ENCODE measurements around the gene PRR15L.
A peak's percentile ranks its signal among the peaks of the same experiment; 100 is the strongest.
"Not testable (repeated sequence)": the region's sequence is repeated elsewhere in the genome, so short reads cannot be mapped to it uniquely, and the experiment has no call there.

The PRR15L gene

GRCh38 chr17:47957591-47958490 lies at the start of gene PRR15L:
Gene PRR15L, minus strand, starts transcription at chr17:47957883. Its CDS starts 4,649 bp downstream, at chr17:47953234.
- no peaks in the 10 kb centered on the region for H3K27me3 ChIP-seq (ENCODE audit: control insufficient read depth in 1 of 2, insufficient read depth in 2 of 2, low read length in 2 of 2)
- H3K36me3 ChIP-seq (ENCODE audit: control insufficient read depth in 2 of 2, insufficient read depth in 2 of 2, low read length in 2 of 2), result no peaks in the 10 kb centered on the region
- H3K9me3 ChIP-seq (ENCODE audit: control insufficient read depth in 2 of 2, low read length in 2 of 2), result no peaks in the 10 kb centered on the region
- no peak within 1 kb of the TSS for H3K27ac ChIP-seq (ENCODE audit: low read length)
- no peak within 1 kb of the TSS for H3K9ac ChIP-seq (ENCODE audit: low read length in 2 of 2)
- no peak within 1 kb of the TSS for H3K4me3 ChIP-seq (ENCODE audit: low read length in 2 of 2)
- no peaks in the 10 kb centered on the region for H3K4me1 ChIP-seq (ENCODE audit: control insufficient read depth, insufficient read depth, low read length)

- Histone ChIP-seq H3K9ac (ENCODE audit: low read length in 2 of 2) (no peak overlapping the region), H3K9me3 (ENCODE audit: control insufficient read depth in 2 of 2, low read length in 2 of 2) (no peaks in the 10 kb centered on the region), H3K27me3 (ENCODE audit: control insufficient read depth in 1 of 2, insufficient read depth in 2 of 2, low read length in 2 of 2) (peaks cover 8 to 12% of the 10 kb centered on the region in 2 donors), H3K27ac (ENCODE audit: low read length) (no peak overlapping the region), H3K4me3 (ENCODE audit: low read length in 2 of 2) (no peak overlapping the region), H3K36me3 (ENCODE audit: control insufficient read depth in 2 of 2, insufficient read depth in 2 of 2, low read length in 2 of 2) (no peaks in the 10 kb centered on the region), H3K4me1 (ENCODE audit: control insufficient read depth, insufficient read depth, low read length) (peaks cover 15% of the 10 kb centered on the region)
These were observed 49.4 kb upstream of the PRR15L start for GRCh38 chr17:48006936-48007709.

GRCh38 chr17:48004983-48005382 lies 47.3 kb upstream of the PRR15L start:
- no peak overlapping the region for H3K4me3 ChIP-seq (ENCODE audit: low read length in 2 of 2)
- H3K36me3 ChIP-seq (ENCODE audit: control insufficient read depth in 2 of 2, insufficient read depth in 2 of 2, low read length in 2 of 2), result no peaks in the 10 kb centered on the region
- peaks cover 9% of the 10 kb centered on the region for H3K4me1 ChIP-seq (ENCODE audit: control insufficient read depth, insufficient read depth, low read length)
- H3K9me3 ChIP-seq (ENCODE audit: control insufficient read depth in 2 of 2, low read length in 2 of 2), result no peaks in the 10 kb centered on the region
- no peak overlapping the region for H3K27ac ChIP-seq (ENCODE audit: low read length)
- H3K9ac ChIP-seq (ENCODE audit: low read length in 2 of 2), result no peak overlapping the region
- H3K27me3 ChIP-seq (ENCODE audit: control insufficient read depth in 1 of 2, insufficient read depth in 2 of 2, low read length in 2 of 2), result no peaks in the 10 kb centered on the region

- peaks cover 9% of the 10 kb centered on the region for H3K4me1 ChIP-seq (ENCODE audit: control insufficient read depth, insufficient read depth, low read length)
- H3K9ac ChIP-seq (ENCODE audit: low read length in 2 of 2), result no peak overlapping the region
- no peak overlapping the region for H3K4me3 ChIP-seq (ENCODE audit: low read length in 2 of 2)
- no peak overlapping the region for H3K27ac ChIP-seq (ENCODE audit: low read length)
- H3K36me3 ChIP-seq (ENCODE audit: control insufficient read depth in 2 of 2, insufficient read depth in 2 of 2, low read length in 2 of 2), result no peaks in the 10 kb centered on the region
- H3K9me3 ChIP-seq (ENCODE audit: control insufficient read depth in 2 of 2, low read length in 2 of 2), result no peaks in the 10 kb centered on the region
- no peaks in the 10 kb centered on the region for H3K27me3 ChIP-seq (ENCODE audit: control insufficient read depth in 1 of 2, insufficient read depth in 2 of 2, low read length in 2 of 2)
These were observed 45.9 kb upstream of the PRR15L start for GRCh38 chr17:48003417-48004151.

GRCh38 chr17:48002916-48003416 lies 45.3 kb upstream of the PRR15L start:
- H3K4me1 ChIP-seq (ENCODE audit: control insufficient read depth, insufficient read depth, low read length), result peaks cover 9% of the 10 kb centered on the region
- H3K9me3 ChIP-seq (ENCODE audit: control insufficient read depth in 2 of 2, low read length in 2 of 2), result no peaks in the 10 kb centered on the region
- H3K4me3 ChIP-seq (ENCODE audit: low read length in 2 of 2), result no peak overlapping the region
- no peak overlapping the region for H3K27ac ChIP-seq (ENCODE audit: low read length)
- no peaks in the 10 kb centered on the region for H3K36me3 ChIP-seq (ENCODE audit: control insufficient read depth in 2 of 2, insufficient read depth in 2 of 2, low read length in 2 of 2)
- peak overlapping the region; percentile 1 to 26 for H3K9ac ChIP-seq (ENCODE audit: low read length in 2 of 2)
- no peaks in the 10 kb centered on the region for H3K27me3 ChIP-seq (ENCODE audit: control insufficient read depth in 1 of 2, insufficient read depth in 2 of 2, low read length in 2 of 2)

- H3K9me3 ChIP-seq (ENCODE audit: control insufficient read depth in 2 of 2, low read length in 2 of 2), result no peaks in the 10 kb centered on the region
- peaks cover 9% of the 10 kb centered on the region for H3K4me1 ChIP-seq (ENCODE audit: control insufficient read depth, insufficient read depth, low read length)
- no peak overlapping the region for H3K4me3 ChIP-seq (ENCODE audit: low read length in 2 of 2)
- no peaks in the 10 kb centered on the region for H3K36me3 ChIP-seq (ENCODE audit: control insufficient read depth in 2 of 2, insufficient read depth in 2 of 2, low read length in 2 of 2)
- H3K27me3 ChIP-seq (ENCODE audit: control insufficient read depth in 1 of 2, insufficient read depth in 2 of 2, low read length in 2 of 2), result no peaks in the 10 kb centered on the region
- no peak overlapping the region for H3K27ac ChIP-seq (ENCODE audit: low read length)
- H3K9ac ChIP-seq (ENCODE audit: low read length in 2 of 2), result peak overlapping the region; percentile 26 to 36
These were observed 44.7 kb upstream of the PRR15L start for GRCh38 chr17:48002266-48002915.

- H3K36me3 ChIP-seq (ENCODE audit: control insufficient read depth in 2 of 2, insufficient read depth in 2 of 2, low read length in 2 of 2); H3K9ac ChIP-seq (ENCODE audit: low read length in 2 of 2); H3K27me3 ChIP-seq (ENCODE audit: control insufficient read depth in 1 of 2, insufficient read depth in 2 of 2, low read length in 2 of 2); H3K4me3 ChIP-seq (ENCODE audit: low read length in 2 of 2); H3K27ac ChIP-seq (ENCODE audit: low read length); H3K9me3 ChIP-seq (ENCODE audit: control insufficient read depth in 2 of 2, low read length in 2 of 2); H3K4me1 ChIP-seq (ENCODE audit: control insufficient read depth, insufficient read depth, low read length): not testable (repeated sequence)
These were observed 44.0 kb upstream of the PRR15L start for GRCh38 chr17:48001657-48002056.

- Histone ChIP-seq H3K4me1 (ENCODE audit: control insufficient read depth, insufficient read depth, low read length) (peaks cover 9% of the 10 kb centered on the region), H3K4me3 (ENCODE audit: low read length in 2 of 2) (no peak overlapping the region), H3K9ac (ENCODE audit: low read length in 2 of 2) (no peak overlapping the region), H3K9me3 (ENCODE audit: control insufficient read depth in 2 of 2, low read length in 2 of 2) (no peaks in the 10 kb centered on the region), H3K27ac (ENCODE audit: low read length) (no peak overlapping the region), H3K27me3 (ENCODE audit: control insufficient read depth in 1 of 2, insufficient read depth in 2 of 2, low read length in 2 of 2) (no peaks in the 10 kb centered on the region), H3K36me3 (ENCODE audit: control insufficient read depth in 2 of 2, insufficient read depth in 2 of 2, low read length in 2 of 2) (no peaks in the 10 kb centered on the region)
These were observed 43.5 kb upstream of the PRR15L start for GRCh38 chr17:48001197-48001596.

GRCh38 chr17:47999582-47999981 lies 41.9 kb upstream of the PRR15L start:
- H3K4me3 ChIP-seq (ENCODE audit: low read length in 2 of 2), result no peak overlapping the region
- H3K4me1 ChIP-seq (ENCODE audit: control insufficient read depth, insufficient read depth, low read length), result peaks cover 9% of the 10 kb centered on the region
- no peak overlapping the region for H3K9ac ChIP-seq (ENCODE audit: low read length in 2 of 2)
- H3K36me3 ChIP-seq (ENCODE audit: control insufficient read depth in 2 of 2, insufficient read depth in 2 of 2, low read length in 2 of 2), result no peaks in the 10 kb centered on the region
- H3K27me3 ChIP-seq (ENCODE audit: control insufficient read depth in 1 of 2, insufficient read depth in 2 of 2, low read length in 2 of 2), result peaks cover 0 to 3% of the 10 kb centered on the region in 2 donors
- no peak overlapping the region for H3K27ac ChIP-seq (ENCODE audit: low read length)
- no peaks in the 10 kb centered on the region for H3K9me3 ChIP-seq (ENCODE audit: control insufficient read depth in 2 of 2, low read length in 2 of 2)

- Histone ChIP-seq H3K4me3 (ENCODE audit: low read length in 2 of 2) (no peak overlapping the region), H3K9me3 (ENCODE audit: control insufficient read depth in 2 of 2, low read length in 2 of 2) (no peaks in the 10 kb centered on the region), H3K9ac (ENCODE audit: low read length in 2 of 2) (no peak overlapping the region), H3K27me3 (ENCODE audit: control insufficient read depth in 1 of 2, insufficient read depth in 2 of 2, low read length in 2 of 2) (peaks cover 0 to 5% of the 10 kb centered on the region in 2 donors), H3K36me3 (ENCODE audit: control insufficient read depth in 2 of 2, insufficient read depth in 2 of 2, low read length in 2 of 2) (no peaks in the 10 kb centered on the region), H3K27ac (ENCODE audit: low read length) (no peak overlapping the region), H3K4me1 (ENCODE audit: control insufficient read depth, insufficient read depth, low read length) (peaks cover 6% of the 10 kb centered on the region)
These were observed 40.4 kb upstream of the PRR15L start for GRCh38 chr17:47998044-47998443.

Measured in stomach smooth muscle (tissue), 2 donors.